ENCODE measurements around the gene TBX3.

The TBX3 gene

DNA sequence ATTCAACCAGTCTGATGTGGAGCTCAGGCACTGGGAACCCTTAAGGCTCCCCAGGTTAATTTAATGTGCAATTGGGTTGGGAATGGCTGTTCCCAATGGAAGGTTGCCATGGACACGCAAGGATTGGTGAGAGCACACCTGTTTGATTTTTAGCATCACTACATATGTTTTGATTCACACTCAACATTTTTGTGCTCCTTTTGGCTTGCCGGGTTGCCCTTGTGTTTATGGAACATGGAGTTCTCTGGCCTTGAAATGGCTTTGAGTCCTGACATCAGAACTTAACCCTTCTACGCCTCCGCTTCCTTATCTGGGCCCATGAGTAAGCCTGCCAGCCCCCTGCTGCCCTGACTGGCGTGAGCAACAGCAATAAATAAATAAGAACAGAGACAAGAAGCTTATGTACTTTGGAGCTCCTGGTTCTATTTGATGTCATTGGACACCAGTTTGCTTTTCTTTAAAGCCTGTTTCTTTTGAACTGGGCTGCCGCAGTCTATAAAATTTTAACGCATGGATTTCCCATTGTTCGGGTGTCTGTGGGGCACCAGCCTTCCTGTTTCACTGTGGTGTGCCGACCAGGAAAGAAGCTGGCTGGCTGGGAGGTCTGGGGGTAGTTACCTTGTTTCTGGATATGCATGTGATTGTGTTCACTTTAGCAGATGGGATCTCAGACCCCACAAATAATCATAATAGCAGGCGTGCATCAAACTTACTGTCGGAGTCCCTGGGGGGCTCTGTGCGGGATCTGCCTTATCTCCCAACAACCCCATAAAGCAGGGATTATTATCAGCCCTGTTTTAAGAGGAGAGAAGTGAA is 27.8 kb downstream of the TBX3 start:
- no peak for ATAC-seq (ENCODE audit: insufficient read depth, low read depth)
- no peak overlapping the region for H3K4me3 ChIP-seq (ENCODE audit: low read depth in 1 of 2, low read length in 2 of 2)
- no peak overlapping the region for H3K4me2 ChIP-seq (ENCODE audit: insufficient read depth, low read length)

DNA sequence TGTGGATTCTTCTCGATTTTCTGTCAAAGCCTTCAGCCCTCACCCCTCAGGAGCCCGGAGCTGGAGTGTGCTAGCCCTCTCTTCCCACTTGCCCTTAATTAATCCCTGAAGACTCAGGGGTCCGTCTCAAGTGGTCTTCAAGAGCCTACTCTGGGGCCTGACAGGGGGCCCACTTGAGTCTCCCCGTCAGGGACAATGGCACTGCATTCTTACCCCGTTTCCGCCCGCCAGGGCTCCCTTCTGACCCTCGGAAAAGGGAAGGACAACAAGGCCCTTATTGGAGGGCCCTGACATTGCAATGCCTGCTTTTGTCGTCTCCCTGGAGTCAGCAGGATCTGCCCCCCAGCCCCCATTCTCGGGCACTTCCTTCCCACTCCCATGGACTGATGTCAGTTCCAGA is 34.4 kb downstream of the TBX3 start:
- Histone ChIP-seq H3K79me2 (ENCODE audit: insufficient read depth, low read length) (no peaks in the 10 kb centered on the region), H3K4me3 (ENCODE audit: low read depth in 1 of 2, low read length in 2 of 2) (no peak overlapping the region), H3K36me3 (ENCODE audit: insufficient read depth, low read length) (no peaks in the 10 kb centered on the region), H3K4me2 (ENCODE audit: insufficient read depth, low read length) (no peak overlapping the region), H3K27ac (ENCODE audit: low read length) (no peak overlapping the region), H2AFZ (ENCODE audit: low read depth, low read length) (no peak overlapping the region), H3K27me3 (ENCODE audit: insufficient read depth, low read length, poor library complexity) (peaks cover 5% of the 10 kb centered on the region), H3K9me3 (ENCODE audit: insufficient read depth, low read length, severe bottlenecking) (no peaks in the 10 kb centered on the region), H3K9ac (ENCODE audit: low read depth, low read length) (no peak overlapping the region), H3K4me1 (ENCODE audit: insufficient read depth, low read length) (no peaks in the 10 kb centered on the region), H4K20me1 (ENCODE audit: insufficient read depth, low read length) (no peaks in the 10 kb centered on the region)
- ATAC-seq (ENCODE audit: insufficient read depth, low read depth) = no peak
- DNase-seq = no peak
- TF ChIP-seq, protein P1, sequence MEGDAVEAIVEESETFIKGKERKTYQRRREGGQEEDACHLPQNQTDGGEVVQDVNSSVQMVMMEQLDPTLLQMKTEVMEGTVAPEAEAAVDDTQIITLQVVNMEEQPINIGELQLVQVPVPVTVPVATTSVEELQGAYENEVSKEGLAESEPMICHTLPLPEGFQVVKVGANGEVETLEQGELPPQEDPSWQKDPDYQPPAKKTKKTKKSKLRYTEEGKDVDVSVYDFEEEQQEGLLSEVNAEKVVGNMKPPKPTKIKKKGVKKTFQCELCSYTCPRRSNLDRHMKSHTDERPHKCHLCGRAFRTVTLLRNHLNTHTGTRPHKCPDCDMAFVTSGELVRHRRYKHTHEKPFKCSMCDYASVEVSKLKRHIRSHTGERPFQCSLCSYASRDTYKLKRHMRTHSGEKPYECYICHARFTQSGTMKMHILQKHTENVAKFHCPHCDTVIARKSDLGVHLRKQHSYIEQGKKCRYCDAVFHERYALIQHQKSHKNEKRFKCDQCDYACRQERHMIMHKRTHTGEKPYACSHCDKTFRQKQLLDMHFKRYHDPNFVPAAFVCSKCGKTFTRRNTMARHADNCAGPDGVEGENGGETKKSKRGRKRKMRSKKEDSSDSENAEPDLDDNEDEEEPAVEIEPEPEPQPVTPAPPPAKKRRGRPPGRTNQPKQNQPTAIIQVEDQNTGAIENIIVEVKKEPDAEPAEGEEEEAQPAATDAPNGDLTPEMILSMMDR (IDR thresholded peaks at IDR 0.05; ENCODE audit: borderline replicate concordance, extremely low read depth, low read length, poor library complexity, severe bottlenecking) = no peak
- no peak for TF ChIP-seq EZH2 (IDR thresholded peaks at IDR 0.05; ENCODE audit: borderline replicate concordance, low read depth, low read length, severe bottlenecking)

More for the DNA sequence above, 27.8 kb downstream of the TBX3 start:
- TF ChIP-seq EZH2 (IDR thresholded peaks at IDR 0.05; ENCODE audit: borderline replicate concordance, low read depth, low read length, severe bottlenecking) = no peak
- TF ChIP-seq, protein P1 (IDR thresholded peaks at IDR 0.05; ENCODE audit: borderline replicate concordance, extremely low read depth, low read length, poor library complexity, severe bottlenecking) = no peak
- H2AFZ ChIP-seq (ENCODE audit: low read depth, low read length) = no peak overlapping the region
- H3K9ac ChIP-seq (ENCODE audit: low read depth, low read length) = no peak overlapping the region
- no peak overlapping the region for H3K27ac ChIP-seq (ENCODE audit: low read length)
- H3K36me3 ChIP-seq (ENCODE audit: insufficient read depth, low read length) = no peaks in the 10 kb centered on the region
- no peaks in the 10 kb centered on the region for H3K4me1 ChIP-seq (ENCODE audit: insufficient read depth, low read length)
- no peaks in the 10 kb centered on the region for H4K20me1 ChIP-seq (ENCODE audit: insufficient read depth, low read length)
- no peak for DNase-seq
- no peaks in the 10 kb centered on the region for H3K79me2 ChIP-seq (ENCODE audit: insufficient read depth, low read length)
- H3K27me3 ChIP-seq (ENCODE audit: insufficient read depth, low read length, poor library complexity) = peaks cover 3% of the 10 kb centered on the region
- H3K9me3 ChIP-seq (ENCODE audit: insufficient read depth, low read length, severe bottlenecking) = no peaks in the 10 kb centered on the region

DNA sequence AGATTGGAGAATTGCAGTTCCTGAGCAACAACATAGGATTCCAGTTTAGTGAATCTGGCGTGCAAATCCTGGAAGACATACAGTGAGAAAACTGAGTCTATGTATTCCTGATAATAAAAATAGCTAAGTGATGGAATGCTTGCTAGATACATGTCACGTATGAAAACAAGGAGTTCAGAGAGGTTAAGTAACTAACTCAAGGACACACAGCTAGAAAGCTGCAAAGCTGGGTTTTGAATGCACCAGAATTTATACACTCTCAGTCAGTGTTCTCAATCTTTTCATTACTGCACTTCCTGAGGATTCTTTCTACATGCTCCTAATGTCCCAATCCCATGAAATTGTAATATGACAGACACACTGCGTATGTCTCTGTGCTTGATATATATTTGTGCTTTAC is 35.3 kb downstream of the TBX3 start:
- Histone ChIP-seq H4K20me1 (ENCODE audit: insufficient read depth, low read length) (no peaks in the 10 kb centered on the region), H3K9ac (ENCODE audit: low read depth, low read length) (no peak overlapping the region), H3K9me3 (ENCODE audit: insufficient read depth, low read length, severe bottlenecking) (no peaks in the 10 kb centered on the region), H3K4me2 (ENCODE audit: insufficient read depth, low read length) (no peak overlapping the region), H3K4me3 (ENCODE audit: low read depth in 1 of 2, low read length in 2 of 2) (no peak overlapping the region), H2AFZ (ENCODE audit: low read depth, low read length) (no peak overlapping the region), H3K27ac (ENCODE audit: low read length) (no peak overlapping the region), H3K36me3 (ENCODE audit: insufficient read depth, low read length) (no peaks in the 10 kb centered on the region), H3K79me2 (ENCODE audit: insufficient read depth, low read length) (no peaks in the 10 kb centered on the region), H3K27me3 (ENCODE audit: insufficient read depth, low read length, poor library complexity) (peaks cover 5% of the 10 kb centered on the region), H3K4me1 (ENCODE audit: insufficient read depth, low read length) (no peaks in the 10 kb centered on the region)
- DNase-seq (no peak), ATAC-seq (ENCODE audit: insufficient read depth, low read depth) (no peak)
- TF ChIP-seq, protein P1 (IDR thresholded peaks at IDR 0.05; ENCODE audit: borderline replicate concordance, extremely low read depth, low read length, poor library complexity, severe bottlenecking) = no peak
- no peak for TF ChIP-seq EZH2 (IDR thresholded peaks at IDR 0.05; ENCODE audit: borderline replicate concordance, low read depth, low read length, severe bottlenecking)
